Activated CD4-positive, alpha-beta T cell treated with anti-CD3 and anti-CD28 coated beads for 24 hours (primary cell): ENCODE measurements around the gene ATP8B2.
"Not testable (repeated sequence)": the region's sequence is repeated elsewhere in the genome, so short reads cannot be mapped to it uniquely, and the experiment has no call there.

Experiments
- DNase-seq, 2 donors: peaks; one replicate each; pipeline ENCODE4 v3.0.0-alpha.2; 2020; ENCODE audit warnings: low read depth in 2 of 2

The ATP8B2 gene

GRCh38 chr1:154324669-154325582 is at the start of gene ATP8B2:
ATP8B2 (plus strand) TSS chr1:154325525; CDS start chr1:154328142, 2,617 bp downstream.
- peak; percentile 73 to 76 for DNase-seq

- peak in 1 of 2 donors; percentile 19 for DNase-seq
Measured at GRCh38 chr1:154276797-154277196, 48.5 kb upstream of the ATP8B2 start.

- DNase-seq, result not testable (repeated sequence)
Measured at GRCh38 chr1:154287591-154287990, 37.7 kb upstream of the ATP8B2 start.

- DNase-seq, result no peak
Measured at GRCh38 chr1:154288661-154289060, 36.7 kb upstream of the ATP8B2 start.

- no peak for DNase-seq
Measured at GRCh38 chr1:154290921-154291320, 34.4 kb upstream of the ATP8B2 start.

GRCh38 chr1:154295408-154296235 is 29.7 kb upstream of the ATP8B2 start:
- no peak for DNase-seq

GRCh38 chr1:154301582-154301981 is 23.7 kb upstream of the ATP8B2 start:
- DNase-seq, result no peak

- peak in 1 of 2 donors; percentile 28 for DNase-seq
Measured at GRCh38 chr1:154304664-154305337, 20.5 kb upstream of the ATP8B2 start.

GRCh38 chr1:154306151-154306550 is 19.2 kb upstream of the ATP8B2 start:
- no peak for DNase-seq

- not testable (repeated sequence) for DNase-seq
Measured at GRCh38 chr1:154307670-154308270, 17.6 kb upstream of the ATP8B2 start.

GRCh38 chr1:154309136-154309535 is 16.2 kb upstream of the ATP8B2 start:
- DNase-seq, result not testable (repeated sequence)

- not testable (repeated sequence) for DNase-seq
Measured at GRCh38 chr1:154312229-154313065, 12.9 kb upstream of the ATP8B2 start.

GRCh38 chr1:154313066-154313356 is 12.3 kb upstream of the ATP8B2 start:
- DNase-seq, result no peak

- DNase-seq, result not testable (repeated sequence)
Measured at GRCh38 chr1:154314226-154314625, 11.1 kb upstream of the ATP8B2 start.

- DNase-seq, result no peak
Measured at GRCh38 chr1:154316704-154317103, 8.6 kb upstream of the ATP8B2 start.

GRCh38 chr1:154318386-154318785 is 6.9 kb upstream of the ATP8B2 start:
- DNase-seq, result no peak

GRCh38 chr1:154320882-154321608 is 4.3 kb upstream of the ATP8B2 start, which contains the start of gene AQP10:
AQP10 (plus strand) TSS chr1:154321093; CDS start chr1:154321156, 63 bp downstream.
- DNase-seq, result no peak

- not testable (repeated sequence) for DNase-seq
Measured at GRCh38 chr1:154321609-154321934, 3.8 kb upstream of the ATP8B2 start.

GRCh38 chr1:154323493-154323892 is 1.8 kb upstream of the ATP8B2 start:
- DNase-seq, result no peak

- DNase-seq, result no peak
Measured at GRCh38 chr1:154324241-154324640, 1.1 kb upstream of the ATP8B2 start.
